SK-N-SH (cell line): ENCODE results near the gene STK36. TPM values are rescaled to one million over a fixed set of nuclear protein-coding genes. Genes with fewer than 3 reads are reported as not detected.

Experiments
- CTCF ChIA-PET: fragments of 300-600, 350-600 bp; formaldehyde crosslinking; extraction: SDS; loops from one replicate; lab custom pipeline; 2021; lab: Yijun Ruan, JAX
- POLR2A ChIA-PET: fragments of 350-600 bp; sonication (Branson Sonifier 250); formaldehyde crosslinking; extraction: SDS; loops from one replicate; lab custom pipeline; 2020; ENCODE audit warnings: antibody characterized with exemption, inconsistent platforms; lab: Yijun Ruan, JAX
- DNase-seq: peaks from one replicate; pipeline ENCODE4 v3.0.0; 2012
- H2AFZ ChIP-seq: fragments of 200-600 bp; sonication (generic); 2 replicates; pipeline ENCODE4 v1.8.1; 2016; ENCODE audit warnings: antibody characterized with exemption, mild to moderate bottlenecking, low read depth
- H3F3A ChIP-seq: fragments of 200-600 bp; sonication (generic); replicated peaks from 2 replicates; pipeline ENCODE3; 2016; ENCODE audit warnings: antibody characterized with exemption, mild to moderate bottlenecking; ENCODE audit not compliant: insufficient read depth
- H3K27ac ChIP-seq, 2 experiments: fragments of 200-500 bp in 1 of 2; fragments of 200-600 bp in 1 of 2; sonication (Bioruptor generic) in 1 of 2; sonication (generic), shearing (Covaris generic) in 1 of 2; 2 replicates each; pipeline versions ENCODE4 v1.5.1 to v1.6.1; 2014 to 2016; ENCODE audit warnings: low read depth in 2 of 2, inconsistent platforms in 1 of 2, low read length in 1 of 2, mild to moderate bottlenecking in 1 of 2, mixed read lengths in 1 of 2
- H3K27me3 ChIP-seq: fragments of 200-600 bp; sonication (generic), shearing (Covaris generic); 2 replicates; pipeline ENCODE4 v1.6.1; 2016; ENCODE audit warnings: mixed run types; ENCODE audit not compliant: insufficient read depth
- H3K36me3 ChIP-seq, 2 experiments: fragments of 200-500 bp in 1 of 2; fragments of 200-600 bp in 1 of 2; sonication (Bioruptor generic) in 1 of 2; sonication (generic) in 1 of 2; replicated peaks in 1 of 2; 2 replicates each; pipeline versions ENCODE3 to v1.5.1; 2014 to 2016; ENCODE audit warnings: low read length in 1 of 2, mild to moderate bottlenecking in 1 of 2; ENCODE audit not compliant: insufficient read depth in 2 of 2, control insufficient read depth in 1 of 2
- H3K4me1 ChIP-seq, 2 experiments: fragments of 200-500 bp in 1 of 2; fragments of 200-600 bp in 1 of 2; sonication (Bioruptor generic) in 1 of 2; sonication (generic), shearing (Covaris generic) in 1 of 2; 2 replicates each; pipeline versions ENCODE4 v1.5.1 to v1.6.1; 2014 to 2016; ENCODE audit warnings: low read depth in 1 of 2, low read length in 1 of 2, mixed run types in 1 of 2; ENCODE audit not compliant: insufficient read depth in 2 of 2, control insufficient read depth in 1 of 2
- H3K4me2 ChIP-seq: fragments of 200-600 bp; sonication (generic), shearing (Covaris generic); 2 replicates; pipeline ENCODE4 v1.6.1; 2017; ENCODE audit warnings: mixed run types
- H3K4me3 ChIP-seq, 2 experiments: fragments of 200-500 bp in 1 of 2; fragments of 200-600 bp in 1 of 2; sonication (Bioruptor generic) in 1 of 2; sonication (generic), shearing (Covaris generic) in 1 of 2; 2 replicates each; pipeline versions ENCODE4 v1.5.1 to v1.8.1; 2014 to 2016; ENCODE audit warnings: low read depth in 2 of 2, inconsistent platforms in 1 of 2, low read length in 1 of 2, mild to moderate bottlenecking in 1 of 2, mixed read lengths in 1 of 2, moderate library complexity in 1 of 2
- H3K79me2 ChIP-seq: fragments of 200-600 bp; sonication (generic); 2 replicates; pipeline ENCODE4 v1.8.1; 2017; ENCODE audit warnings: mild to moderate bottlenecking; ENCODE audit not compliant: insufficient read depth
- H3K9ac ChIP-seq: fragments of 200-600 bp; sonication (generic); 2 replicates; pipeline ENCODE4 v1.6.1; 2017; ENCODE audit warnings: mixed run types
- H3K9me2 ChIP-seq: fragments of 200-600 bp; sonication (generic); 2 replicates; pipeline ENCODE4 v1.6.1; 2017; ENCODE audit warnings: mixed run types
- H3K9me3 ChIP-seq: fragments of 200-600 bp; sonication (generic); 2 replicates; pipeline ENCODE4 v1.6.1; 2017; ENCODE audit warnings: mixed run types, mild to moderate bottlenecking, moderate library complexity
- H4K20me1 ChIP-seq: fragments of 200-600 bp; sonication (generic); 2 replicates; pipeline ENCODE4 v1.6.1; 2017; ENCODE audit warnings: mild to moderate bottlenecking, mixed run types; ENCODE audit not compliant: insufficient read depth
- ELF1 ChIP-seq: IDR thresholded peaks from 2 replicates; pipeline ENCODE4 v1.4.0; 2012
- EP300 ChIP-seq, 2 experiments: IDR thresholded peaks; 2 replicates each; pipeline versions ENCODE4 v1.4.0 to v1.6.1; 2012; ENCODE audit warnings: borderline replicate concordance in 1 of 2, low read depth in 1 of 2, low read length in 1 of 2
- EZH2phosphoT487 ChIP-seq: fragments of 200-600 bp; sonication (generic); IDR thresholded peaks from 2 replicates; pipeline ENCODE4 v1.6.1; 2017; ENCODE audit warnings: low read depth, mixed run types, mild to moderate bottlenecking, antibody characterized with exemption, moderate library complexity, borderline replicate concordance
- FOSL2 ChIP-seq: IDR thresholded peaks from 2 replicates; pipeline ENCODE4 v1.4.0; 2012; ENCODE audit warnings: low read depth, mild to moderate bottlenecking, moderate library complexity, borderline replicate concordance
- FOXJ3 ChIP-seq: sonication (generic); formaldehyde crosslinking; IDR thresholded peaks from 2 replicates; pipeline ENCODE4 v1.5.1; 2020; ENCODE audit warnings: mild to moderate bottlenecking, missing genetic modification reagents
- FOXM1 ChIP-seq: IDR thresholded peaks from 2 replicates; pipeline ENCODE4 v1.4.0; 2012; ENCODE audit warnings: low read depth, mild to moderate bottlenecking
- GABPA ChIP-seq: IDR thresholded peaks from 2 replicates; pipeline ENCODE4 v1.4.0; 2012; ENCODE audit warnings: low read depth, mild to moderate bottlenecking
- GATA2 ChIP-seq: sonication (generic); formaldehyde crosslinking; IDR thresholded peaks from 2 replicates; pipeline ENCODE4 v1.5.0; 2020; ENCODE audit warnings: mild to moderate bottlenecking, missing genetic modification reagents
- JUND ChIP-seq: IDR thresholded peaks from 2 replicates; pipeline ENCODE4 v1.4.0; 2012
- MEF2A ChIP-seq: IDR thresholded peaks from 2 replicates; pipeline ENCODE4 v1.4.0; 2012; ENCODE audit warnings: low read depth, borderline replicate concordance
- MXI1 ChIP-seq: IDR thresholded peaks from 2 replicates; pipeline ENCODE4 v1.6.1; 2012; ENCODE audit warnings: mild to moderate bottlenecking, low read depth, low read length, improper control_type of control experiment
- NRF1 ChIP-seq: IDR thresholded peaks from 2 replicates; pipeline ENCODE4 v1.6.1; 2012; ENCODE audit warnings: low read depth, mild to moderate bottlenecking, low read length
- POLR2AphosphoS5 ChIP-seq: IDR thresholded peaks from 2 replicates; pipeline ENCODE4 v1.6.1; 2012; ENCODE audit warnings: low read depth, low read length
- RAD21 ChIP-seq: IDR thresholded peaks from 2 replicates; pipeline ENCODE4 v1.6.1; 2012; ENCODE audit warnings: mild to moderate bottlenecking, low read length
- RXRA ChIP-seq: IDR thresholded peaks from 2 replicates; pipeline ENCODE4 v1.4.0; 2012; ENCODE audit warnings: low read depth, mild to moderate bottlenecking, borderline replicate concordance
- SIN3A ChIP-seq: IDR thresholded peaks from 2 replicates; pipeline ENCODE4 v1.6.1; 2012; ENCODE audit warnings: low read depth, mild to moderate bottlenecking, low read length, moderate library complexity, borderline replicate concordance
- SMC3 ChIP-seq: IDR thresholded peaks from 2 replicates; pipeline ENCODE4 v1.6.1; 2012; ENCODE audit warnings: low read depth, low read length, improper control_type of control experiment
- TAF1 ChIP-seq: IDR thresholded peaks from 2 replicates; pipeline ENCODE4 v1.6.1; 2012; ENCODE audit warnings: low read depth, mild to moderate bottlenecking, low read length, moderate library complexity, borderline replicate concordance
- TCF12 ChIP-seq: IDR thresholded peaks from 2 replicates; pipeline ENCODE4 v1.4.0; 2012
- WGBS: methylation state at CpG from one replicate; pipeline ENCODE4 v1.1.6; 2017; ENCODE audit warnings: low lambda C conversion rate; 5-methylcytosine and 5-hydroxymethylcytosine counted together
- polyA plus RNA-seq, 3 experiments: library from polyadenylated mRNA; depleted of rRNA; stranded (reverse); fragments of >200 nt; gene quantifications; 2 replicates each; pipeline ENCODE4 v1.2.3, GENCODE V29; 2012
- TF ChIP-seq, protein P1 (sequence below): fragments of 200-600 bp; sonication (generic); IDR thresholded peaks from 2 replicates; pipeline ENCODE4 v1.6.1; 2017; ENCODE audit warnings: antibody characterized with exemption, mild to moderate bottlenecking, moderate library complexity
- TF ChIP-seq, protein P2 (sequence below): IDR thresholded peaks from 2 replicates; pipeline ENCODE4; 2012
- TF ChIP-seq, protein P3 (sequence below): fragments of 150-350 bp; IDR thresholded peaks from 2 replicates; pipeline ENCODE4 v1.6.1; 2016; ENCODE audit warnings: mild to moderate bottlenecking, low read depth, low read length
- TF ChIP-seq, protein P4 (sequence below): IDR thresholded peaks from 2 replicates; pipeline ENCODE4 v1.4.0; 2012; ENCODE audit warnings: low read depth, borderline replicate concordance
- TF ChIP-seq, protein P5 (sequence below): IDR thresholded peaks from 2 replicates; pipeline ENCODE4 v1.4.0; 2012; ENCODE audit warnings: low read depth, borderline replicate concordance

Gene STK36
- polyA plus RNA-seq, 1 of the 3 experiments (the other 2 are of a cell fraction) = 53.5 TPM

DNA sequence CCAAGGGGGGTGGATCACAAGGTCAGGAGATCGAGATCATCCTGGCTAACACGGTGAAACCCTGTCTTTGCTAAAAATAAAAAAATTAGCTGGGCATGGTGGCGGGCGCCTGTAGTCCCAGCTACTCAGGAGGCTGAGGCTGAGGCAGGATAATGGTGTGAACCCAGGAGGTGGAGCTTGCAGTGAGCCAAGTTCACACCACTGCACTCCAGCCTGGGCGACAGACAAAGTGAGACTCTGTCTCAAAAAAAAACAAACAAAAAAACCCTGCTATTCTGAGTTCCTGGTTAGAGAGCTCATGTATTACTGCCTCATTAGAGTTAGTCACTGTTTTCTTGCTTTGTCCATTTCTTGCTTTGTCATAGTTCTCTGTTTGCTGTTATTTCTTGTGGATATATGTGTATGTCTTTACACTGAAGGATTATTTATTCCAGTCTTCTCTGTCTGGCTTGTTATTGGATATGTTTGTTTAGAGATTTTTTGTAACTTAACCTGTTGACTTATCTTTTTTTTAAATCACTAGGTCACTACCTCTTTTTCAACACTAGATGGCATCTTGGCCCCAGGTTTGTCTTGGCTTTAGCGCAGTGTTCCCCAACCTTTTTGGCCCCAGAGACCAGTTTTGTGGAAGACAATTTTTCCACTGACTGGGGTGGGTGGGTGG lies 55.7 kb downstream of the STK36 start (continued):
- TF ChIP-seq, protein P1, sequence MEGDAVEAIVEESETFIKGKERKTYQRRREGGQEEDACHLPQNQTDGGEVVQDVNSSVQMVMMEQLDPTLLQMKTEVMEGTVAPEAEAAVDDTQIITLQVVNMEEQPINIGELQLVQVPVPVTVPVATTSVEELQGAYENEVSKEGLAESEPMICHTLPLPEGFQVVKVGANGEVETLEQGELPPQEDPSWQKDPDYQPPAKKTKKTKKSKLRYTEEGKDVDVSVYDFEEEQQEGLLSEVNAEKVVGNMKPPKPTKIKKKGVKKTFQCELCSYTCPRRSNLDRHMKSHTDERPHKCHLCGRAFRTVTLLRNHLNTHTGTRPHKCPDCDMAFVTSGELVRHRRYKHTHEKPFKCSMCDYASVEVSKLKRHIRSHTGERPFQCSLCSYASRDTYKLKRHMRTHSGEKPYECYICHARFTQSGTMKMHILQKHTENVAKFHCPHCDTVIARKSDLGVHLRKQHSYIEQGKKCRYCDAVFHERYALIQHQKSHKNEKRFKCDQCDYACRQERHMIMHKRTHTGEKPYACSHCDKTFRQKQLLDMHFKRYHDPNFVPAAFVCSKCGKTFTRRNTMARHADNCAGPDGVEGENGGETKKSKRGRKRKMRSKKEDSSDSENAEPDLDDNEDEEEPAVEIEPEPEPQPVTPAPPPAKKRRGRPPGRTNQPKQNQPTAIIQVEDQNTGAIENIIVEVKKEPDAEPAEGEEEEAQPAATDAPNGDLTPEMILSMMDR = peak; percentile 45
- TF ChIP-seq FOSL2 = no peak
- TF ChIP-seq ELF1 = no peak
- TF ChIP-seq MEF2A = no peak
- 0 out of 2 replicates have a peak, but pooled peaks have one; percentile 16 for TF ChIP-seq SMC3
- peak; percentile 32; the same call in 1 of the 2 replicates for TF ChIP-seq RAD21
- TF ChIP-seq GATA2 (CRISPR knock-in tag) = no peak
- no peak for TF ChIP-seq GABPA
- no peak for TF ChIP-seq FOXJ3
- TF ChIP-seq TAF1 = no peak
- TF ChIP-seq, protein P2, sequence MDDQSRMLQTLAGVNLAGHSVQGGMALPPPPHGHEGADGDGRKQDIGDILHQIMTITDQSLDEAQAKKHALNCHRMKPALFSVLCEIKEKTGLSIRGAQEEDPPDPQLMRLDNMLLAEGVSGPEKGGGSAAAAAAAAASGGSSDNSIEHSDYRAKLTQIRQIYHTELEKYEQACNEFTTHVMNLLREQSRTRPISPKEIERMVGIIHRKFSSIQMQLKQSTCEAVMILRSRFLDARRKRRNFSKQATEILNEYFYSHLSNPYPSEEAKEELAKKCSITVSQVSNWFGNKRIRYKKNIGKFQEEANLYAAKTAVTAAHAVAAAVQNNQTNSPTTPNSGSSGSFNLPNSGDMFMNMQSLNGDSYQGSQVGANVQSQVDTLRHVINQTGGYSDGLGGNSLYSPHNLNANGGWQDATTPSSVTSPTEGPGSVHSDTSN = no peak
- no peak for TF ChIP-seq MXI1
- TF ChIP-seq TCF12 = no peak
- TF ChIP-seq, all 33 proteins: peak for 3

DNA sequence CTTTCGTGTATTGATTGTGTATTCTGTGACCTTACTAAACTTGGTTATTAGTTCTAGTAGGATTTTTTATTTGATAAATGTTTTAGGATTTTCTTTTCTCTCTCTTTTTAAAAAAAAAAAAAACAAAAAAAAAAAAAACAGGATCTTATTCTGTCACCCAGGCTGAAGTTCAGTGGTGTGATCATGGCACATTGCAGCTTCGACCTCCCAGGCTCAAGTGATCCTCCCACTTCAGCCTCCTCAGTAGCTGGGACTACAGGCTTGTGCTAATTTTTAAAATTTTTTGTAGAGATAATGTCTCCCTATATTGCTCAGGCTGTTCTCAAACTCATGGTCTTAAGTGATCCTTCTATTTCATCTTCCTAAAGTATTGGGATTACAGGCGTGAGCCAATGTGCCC lies 57.8 kb downstream of the STK36 start:
- WGBS = 95% methylated on average over 3 of the region's 3 CpGs
- Histone ChIP-seq H3K9me3 (peaks cover 11% of the 10 kb centered on the region; the same call in 1 of the 2 replicates), H3K4me3 (no peak overlapping the region), H3K4me2 (no peak overlapping the region), H3K4me1 (peaks cover 0 to 26% of the 10 kb centered on the region in 2 experiments; a peak in 2 of 4 replicates), H2AFZ (no peak overlapping the region), H3K9ac (no peak overlapping the region), H4K20me1 (no peaks in the 10 kb centered on the region), H3F3A (peaks cover 22% of the 10 kb centered on the region), H3K9me2 (no peaks in the 10 kb centered on the region), H3K79me2 (peaks cover 75% of the 10 kb centered on the region), H3K36me3 (peaks cover 0 to 20% of the 10 kb centered on the region in 2 experiments), H3K27ac (0 out of 4 replicates have a peak overlapping the region, but pooled peaks of 1 of the 2 experiments have one; percentile 16), H3K27me3 (no peaks in the 10 kb centered on the region)
- CTCF ChIA-PET = interaction anchor here (2.5 kb wide), 1 partner anchor 19 kb away, joined by 15 read pairs; the partner anchor contains the start of gene TTLL4
- DNase-seq = no peak
- POLR2A ChIA-PET = no interaction called here
- TF ChIP-seq JUND = no peak
- TF ChIP-seq, protein P3, sequence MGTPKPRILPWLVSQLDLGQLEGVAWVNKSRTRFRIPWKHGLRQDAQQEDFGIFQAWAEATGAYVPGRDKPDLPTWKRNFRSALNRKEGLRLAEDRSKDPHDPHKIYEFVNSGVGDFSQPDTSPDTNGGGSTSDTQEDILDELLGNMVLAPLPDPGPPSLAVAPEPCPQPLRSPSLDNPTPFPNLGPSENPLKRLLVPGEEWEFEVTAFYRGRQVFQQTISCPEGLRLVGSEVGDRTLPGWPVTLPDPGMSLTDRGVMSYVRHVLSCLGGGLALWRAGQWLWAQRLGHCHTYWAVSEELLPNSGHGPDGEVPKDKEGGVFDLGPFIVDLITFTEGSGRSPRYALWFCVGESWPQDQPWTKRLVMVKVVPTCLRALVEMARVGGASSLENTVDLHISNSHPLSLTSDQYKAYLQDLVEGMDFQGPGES = no peak
- no peak for TF ChIP-seq NRF1
- TF ChIP-seq SIN3A = no peak
- TF ChIP-seq FOXM1 = no peak
- TF ChIP-seq, protein P4, sequence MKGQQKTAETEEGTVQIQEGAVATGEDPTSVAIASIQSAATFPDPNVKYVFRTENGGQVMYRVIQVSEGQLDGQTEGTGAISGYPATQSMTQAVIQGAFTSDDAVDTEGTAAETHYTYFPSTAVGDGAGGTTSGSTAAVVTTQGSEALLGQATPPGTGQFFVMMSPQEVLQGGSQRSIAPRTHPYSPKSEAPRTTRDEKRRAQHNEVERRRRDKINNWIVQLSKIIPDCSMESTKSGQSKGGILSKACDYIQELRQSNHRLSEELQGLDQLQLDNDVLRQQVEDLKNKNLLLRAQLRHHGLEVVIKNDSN = no peak
- TF ChIP-seq, protein P5, sequence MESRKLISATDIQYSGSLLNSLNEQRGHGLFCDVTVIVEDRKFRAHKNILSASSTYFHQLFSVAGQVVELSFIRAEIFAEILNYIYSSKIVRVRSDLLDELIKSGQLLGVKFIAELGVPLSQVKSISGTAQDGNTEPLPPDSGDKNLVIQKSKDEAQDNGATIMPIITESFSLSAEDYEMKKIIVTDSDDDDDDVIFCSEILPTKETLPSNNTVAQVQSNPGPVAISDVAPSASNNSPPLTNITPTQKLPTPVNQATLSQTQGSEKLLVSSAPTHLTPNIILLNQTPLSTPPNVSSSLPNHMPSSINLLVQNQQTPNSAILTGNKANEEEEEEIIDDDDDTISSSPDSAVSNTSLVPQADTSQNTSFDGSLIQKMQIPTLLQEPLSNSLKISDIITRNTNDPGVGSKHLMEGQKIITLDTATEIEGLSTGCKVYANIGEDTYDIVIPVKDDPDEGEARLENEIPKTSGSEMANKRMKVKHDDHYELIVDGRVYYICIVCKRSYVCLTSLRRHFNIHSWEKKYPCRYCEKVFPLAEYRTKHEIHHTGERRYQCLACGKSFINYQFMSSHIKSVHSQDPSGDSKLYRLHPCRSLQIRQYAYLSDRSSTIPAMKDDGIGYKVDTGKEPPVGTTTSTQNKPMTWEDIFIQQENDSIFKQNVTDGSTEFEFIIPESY = no peak
- no peak for TF ChIP-seq EZH2phosphoT487
- TF ChIP-seq GATA2 (CRISPR knock-in tag) = no peak
- no peak for TF ChIP-seq POLR2AphosphoS5
- TF ChIP-seq MXI1 = no peak
- no peak for TF ChIP-seq EP300 (IDR thresholded peaks at IDR 0.05; ENCODE audit: borderline replicate concordance in 1 of 2, low read depth in 1 of 2, low read length in 1 of 2)
- no peak for TF ChIP-seq ELF1
- no peak for TF ChIP-seq RXRA
- TF ChIP-seq SMC3 = no peak
